Stimulated activated CD8-positive, alpha-beta memory T cell treated with anti-CD3 and anti-CD28 coated beads, Interleukin-15, amount 100 ng/mL, for 4 hours (primary cell): ENCODE measurements around the gene RMRP.

Experiments
- DNase-seq, 2 donors: peaks; one replicate each; pipeline ENCODE4 v3.0.0-alpha.2; 2020; ENCODE audit warnings: low read depth in 2 of 2

The RMRP gene

DNA sequence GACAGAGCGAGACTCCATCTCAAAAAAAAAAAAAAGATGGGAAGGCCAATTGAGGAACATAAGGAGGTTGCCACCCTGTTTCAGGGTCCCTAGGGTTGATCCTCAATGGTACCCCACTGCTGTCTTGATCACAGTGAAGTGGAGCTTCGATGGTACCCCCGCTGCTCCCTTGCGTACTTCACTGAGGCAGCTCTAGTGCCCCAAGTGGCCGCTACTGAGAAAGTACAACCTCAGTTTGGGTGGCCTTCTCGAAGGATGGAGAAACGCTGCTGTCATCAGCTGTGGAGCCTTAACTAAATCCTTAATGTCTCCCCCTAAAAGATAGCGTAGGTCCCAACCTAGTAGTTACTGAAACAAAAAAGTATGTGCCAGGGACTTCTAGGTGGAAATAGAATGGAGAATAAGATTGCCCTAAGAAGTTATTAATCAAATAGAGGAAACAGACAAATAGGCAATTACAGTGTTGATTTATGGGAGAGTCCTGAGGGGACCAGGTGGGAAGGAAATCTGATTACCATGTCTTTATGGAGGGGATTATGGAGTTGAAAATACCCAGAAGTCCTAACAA lies 46.5 kb downstream of the RMRP start:
- no peak for DNase-seq

DNA sequence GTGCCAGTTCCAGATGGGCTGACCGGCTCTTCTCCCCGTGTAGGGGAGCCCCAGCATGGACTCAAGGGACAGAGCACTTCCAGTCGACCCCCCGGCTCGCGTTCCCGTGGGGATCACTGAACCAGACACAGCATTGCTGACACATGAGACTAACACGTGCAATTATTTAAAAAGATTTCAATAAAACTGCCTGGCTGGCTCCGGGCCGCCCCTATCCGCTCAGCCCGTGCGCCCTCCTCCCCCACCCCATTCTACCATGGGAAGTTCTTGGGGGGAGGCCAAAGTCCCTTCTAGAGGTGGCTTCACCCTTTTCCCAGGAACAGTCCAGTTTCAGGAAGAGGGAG lies 48.0 kb downstream of the RMRP start:
- DNase-seq, result no peak

DNA sequence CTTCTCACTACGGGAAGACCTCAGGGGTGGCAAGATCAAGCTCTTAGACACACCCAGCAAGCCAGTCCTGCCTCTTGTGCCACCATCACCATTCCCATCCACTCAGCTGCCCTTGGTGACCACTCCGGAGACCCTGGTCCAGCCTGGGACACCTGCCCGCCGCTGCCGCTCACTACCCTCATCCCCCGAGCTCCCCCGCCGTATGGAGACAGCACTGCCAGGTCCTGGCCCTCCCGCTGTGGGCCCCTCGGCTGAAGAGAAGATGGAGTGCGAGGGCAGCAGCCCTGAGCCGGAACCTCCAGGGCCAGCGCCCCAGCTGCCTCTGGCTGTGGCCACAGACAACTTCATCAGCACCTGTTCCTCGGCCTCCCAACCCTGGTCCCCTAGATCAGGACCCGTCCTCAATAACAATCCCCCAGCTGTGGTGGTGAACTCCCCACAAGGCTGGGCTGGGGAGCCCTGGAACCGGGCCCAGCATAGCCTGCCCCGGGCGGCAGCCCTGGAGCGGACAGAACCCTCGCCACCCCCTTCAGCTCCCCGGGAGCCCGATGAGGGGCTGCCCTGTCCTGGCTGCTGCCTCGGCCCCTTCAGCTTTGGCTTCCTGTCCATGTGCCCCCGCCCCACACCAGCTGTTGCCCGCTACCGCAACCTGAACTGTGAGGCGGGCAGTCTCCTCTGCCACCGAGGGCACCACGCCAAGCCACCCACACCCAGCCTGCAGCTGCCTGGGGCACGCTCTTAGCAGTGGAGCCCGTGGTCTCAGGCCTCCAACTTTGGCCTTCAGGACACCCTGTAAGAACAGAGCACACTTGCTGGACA lies 48.6 kb downstream of the RMRP start:
- DNase-seq, result no peak

DNA sequence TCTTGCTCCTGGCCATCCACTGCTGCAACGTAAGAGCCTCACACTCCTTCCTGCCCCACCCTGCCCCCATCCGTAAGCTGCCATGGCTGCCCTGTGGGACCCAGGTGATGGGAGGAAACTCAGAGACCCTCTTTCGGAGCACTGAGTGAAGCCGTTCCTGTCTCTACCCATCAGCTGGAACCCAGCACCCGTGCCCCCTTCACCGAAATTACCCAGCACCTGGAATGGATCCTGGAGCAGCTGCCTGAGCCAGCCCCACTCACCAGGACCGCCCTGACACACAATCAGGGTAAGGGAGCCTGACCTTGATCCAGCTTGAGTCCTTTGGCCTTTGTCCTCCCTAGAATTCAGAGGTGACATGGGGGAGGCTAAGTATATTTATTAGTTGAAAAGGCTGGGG lies 49.6 kb downstream of the RMRP start:
- DNase-seq, result no peak
